K562 (cell line): ENCODE data around the gene ETNK2. TPM values are rescaled to one million over a fixed set of nuclear protein-coding genes. Genes with fewer than 3 reads are reported as not detected.

ENCODE experiments used
- ATAC-seq: fragments of 200-7000 bp; cut with Tn5 transposase; 3 replicates; pipeline ENCODE4 v1.9.1; 2020; ENCODE audit warnings: moderate library complexity
- BruUV-seq: library from RNA; stranded (reverse); fragments of 400-500 nt; replicated peaks from 2 replicates; lab custom pipeline; 2021; lab: Mats Ljungman, UMichigan
- CTCF ChIA-PET: fragments of 300-600 bp; formaldehyde crosslinking; extraction: SDS; loops from one replicate; lab custom pipeline; 2021; ENCODE audit warnings: low intra/inter-chr PET ratio; lab: Yijun Ruan, JAX
- POLR2A ChIA-PET: fragments of 300-600, 350-650 bp; sonication (Branson Sonifier 250); formaldehyde crosslinking; extraction: SDS; loops from one replicate; lab custom pipeline; 2021; ENCODE audit warnings: antibody characterized with exemption, inconsistent platforms; lab: Yijun Ruan, JAX
- DNase-seq, 4 experiments: peaks; one replicate each; pipeline versions ENCODE4 v3.0.0 to v3.0.0-alpha.2; 2011 to 2018; ENCODE audit warnings: low spot score in 3 of 4, mixed read lengths in 3 of 4; ENCODE audit errors: extremely low read depth in 1 of 4
- FAIRE-seq: peaks from 2 replicates; lab custom pipeline; 2011; peaks lifted over from hg19 to GRCh38; lab: Jason Lieb, UNC
- H2AFZ ChIP-seq: 2 replicates; pipeline ENCODE4 v1.6.0; 2011; ENCODE audit warnings: low read depth, low read length, control low read depth, inconsistent platforms
- H3K27ac ChIP-seq: fragments of 200-600 bp; 3 replicates; pipeline ENCODE4 v1.8.0; 2011; ENCODE audit warnings: low read depth, mild to moderate bottlenecking, control low read depth, inconsistent platforms, low read length, moderate library complexity, mixed read lengths; ENCODE audit errors: extremely low read depth
- H3K27me3 ChIP-seq, 2 experiments: fragments of 300-600 bp in 1 of 2; 2 replicates in 1 of 2; 3 replicates in 1 of 2; pipeline versions ENCODE4 v1.6.0 to v1.8.0; 2011; ENCODE audit warnings: inconsistent platforms in 2 of 2, low read length in 2 of 2, mild to moderate bottlenecking in 1 of 2, mixed read lengths in 1 of 2, moderate library complexity in 1 of 2; ENCODE audit not compliant: control insufficient read depth in 2 of 2, insufficient read depth in 2 of 2
- H3K36me3 ChIP-seq: fragments of 300-600 bp; 3 replicates; pipeline ENCODE4 v1.8.0; 2011; ENCODE audit warnings: mild to moderate bottlenecking, low read length, inconsistent platforms; ENCODE audit not compliant: control insufficient read depth, insufficient read depth
- H3K4me1 ChIP-seq, 2 experiments: fragments of 200-600 bp in 1 of 2; replicated peaks in 1 of 2; 2 replicates in 1 of 2; 3 replicates in 1 of 2; pipeline versions ENCODE4 v1.5.1 to v1.8.0; 2011; ENCODE audit warnings: inconsistent platforms in 2 of 2, low read length in 2 of 2, mild to moderate bottlenecking in 1 of 2, mixed read lengths in 1 of 2, moderate library complexity in 1 of 2; ENCODE audit not compliant: control insufficient read depth in 2 of 2, insufficient read depth in 2 of 2
- H3K4me2 ChIP-seq: 2 replicates; pipeline ENCODE4 v1.6.1; 2011; ENCODE audit warnings: low read length, control low read depth, inconsistent platforms, mixed read lengths; ENCODE audit not compliant: insufficient read depth
- H3K4me3 ChIP-seq: fragments of 200-600 bp; sonication (generic), shearing (Covaris generic); 2 replicates; pipeline ENCODE4 v1.5.1; 2016; ENCODE audit warnings: control low read depth, inconsistent platforms
- H3K79me2 ChIP-seq: fragments of 200-600 bp; 3 replicates; pipeline ENCODE4 v1.8.0; 2011; ENCODE audit warnings: low read length, inconsistent platforms; ENCODE audit not compliant: control insufficient read depth, insufficient read depth
- H3K9ac ChIP-seq, 2 experiments: 2 replicates each; pipeline versions ENCODE4 v1.6.0 to v1.6.1; 2011; ENCODE audit warnings: low read depth in 2 of 2, low read length in 2 of 2, control low read depth in 1 of 2, inconsistent platforms in 1 of 2, mild to moderate bottlenecking in 1 of 2, mixed read lengths in 1 of 2; ENCODE audit not compliant: insufficient read depth in 1 of 2
- H3K9me1 ChIP-seq: one replicate; pipeline ENCODE4 v1.6.0; 2011; ENCODE audit warnings: inconsistent platforms, mild to moderate bottlenecking, low read length, moderate library complexity; ENCODE audit not compliant: control insufficient read depth, insufficient read depth
- H3K9me3 ChIP-seq: replicated peaks from 2 replicates; pipeline ENCODE4 v1.5.1; 2011; ENCODE audit warnings: low read depth, low read length, inconsistent platforms; ENCODE audit not compliant: control insufficient read depth, insufficient read depth
- H4K20me1 ChIP-seq: replicated peaks from 2 replicates; pipeline ENCODE4 v1.6.1; 2011; ENCODE audit warnings: low read length, inconsistent platforms, mixed read lengths; ENCODE audit not compliant: control insufficient read depth, insufficient read depth
- BMI1 ChIP-seq: fragments of 150-350 bp; IDR thresholded peaks from 2 replicates; pipeline ENCODE4 v1.6.1; 2014; ENCODE audit warnings: low read length
- E2F3 ChIP-seq: fragments of 250-450 bp; sonication (Bioruptor Pico); IDR thresholded peaks from 2 replicates; pipeline ENCODE4 v1.4.0; 2020; ENCODE audit warnings: mild to moderate bottlenecking
- JUN ChIP-seq, 2 experiments: sonication (generic) in 1 of 2; formaldehyde crosslinking in 1 of 2; IDR thresholded peaks; 2 replicates each; pipeline versions ENCODE4 v1.6.1 to v1.8.0; 2012 to 2022; ENCODE audit warnings: borderline replicate concordance in 2 of 2, mild to moderate bottlenecking in 2 of 2, improper control_type of control experiment in 1 of 2, low read depth in 1 of 2, low read length in 1 of 2, missing genetic modification reagents in 1 of 2
- KAT8 ChIP-seq: fragments of 450-650 bp; IDR thresholded peaks from 2 replicates; pipeline ENCODE4 v1.6.1; 2016; ENCODE audit warnings: low read depth, mild to moderate bottlenecking
- ZNF12 ChIP-seq: sonication (generic); formaldehyde crosslinking; IDR thresholded peaks from 2 replicates; pipeline ENCODE4 v1.4.0; 2020; ENCODE audit warnings: mild to moderate bottlenecking, missing genetic modification reagents
- ZNF165 ChIP-seq: fragments of 250-450 bp; sonication (Bioruptor Pico); IDR thresholded peaks from 2 replicates; pipeline ENCODE4 v1.4.0; 2020; ENCODE audit warnings: borderline replicate concordance
- ZNF282 ChIP-seq: sonication (generic); formaldehyde crosslinking; IDR thresholded peaks from 2 replicates; pipeline ENCODE4 v1.8.1; 2023; ENCODE audit warnings: missing genetic modification reagents
- WGBS: fragments of 100-300 bp; shearing (Covaris generic); methylation state at CpG from one replicate; pipeline ENCODE4 v1.1.6; 2016; ENCODE audit warnings: low coverage, mixed read lengths; ENCODE audit not compliant: insufficient coverage; ENCODE audit errors: missing lambda C conversion rate; 5-methylcytosine and 5-hydroxymethylcytosine counted together
- in situ Hi-C: fragments of 300-500 bp; cut with MboI; formaldehyde crosslinking; loops from 4 replicates; pipeline ENCODE4 v1.15.0; 2018; ENCODE audit warnings: inconsistent platforms, mixed read lengths
- intact Hi-C: fragments of 100-400 bp; cut with micrococcal nuclease; formaldehyde crosslinking; loops from 2 replicates; pipeline ENCODE4 v1.14.2; 2022
- polyA plus RNA-seq, 8 experiments: library from polyadenylated mRNA; depleted of rRNA in 4 of 8; stranded (reverse) in 5 of 8; unstranded in 3 of 8; fragments of >200 nt; fragmentation: Nextera tagmentation in 2 of 8; fragmentation: Illumina TruSeq in 1 of 8; extraction: Ambion mirVana in 2 of 8; extraction: Trizol in 1 of 8; gene quantifications; 2 replicates each; pipeline versions ENCODE4 v1.2.1 to v1.2.3, GENCODE V29; 2011 to 2014; ENCODE audit warnings: inconsistent platforms in 1 of 8, missing spikeins in 1 of 8
- total RNA-seq, 7 experiments: library from RNA; depleted of rRNA in 6 of 7; stranded (reverse); fragments of >200 nt in 6 of 7; fragmentation: Illumina TruSeq in 2 of 7; extraction: Trizol in 2 of 7; gene quantifications; 2 replicates each; pipeline versions ENCODE4 v1.2.1 to v1.2.3, GENCODE V29; 2011 to 2021; ENCODE audit warnings: low replicate concordance in 1 of 7
- TF ChIP-seq, protein P1 (sequence below): fragments of 250-450 bp; sonication (Bioruptor Pico); IDR thresholded peaks from 2 replicates; pipeline ENCODE4 v1.8.0; 2022; ENCODE audit warnings: moderate library complexity, mild to moderate bottlenecking, inconsistent platforms
- TF ChIP-seq, protein P2 (sequence below): fragments of 450-650 bp; IDR thresholded peaks from 2 replicates; pipeline ENCODE4 v1.6.1; 2018; ENCODE audit warnings: mild to moderate bottlenecking, low read depth; ENCODE audit not compliant: partially characterized antibody
- TF ChIP-seq, protein P3 (sequence below): fragments of 450-650 bp; formaldehyde crosslinking; IDR thresholded peaks from 2 replicates; pipeline ENCODE4 v1.4.0; 2020; ENCODE audit warnings: mild to moderate bottlenecking, moderate library complexity
- TF ChIP-seq, protein P4 (sequence below): fragments of 200-400 bp; formaldehyde crosslinking; IDR thresholded peaks from 2 replicates; pipeline ENCODE4 v1.6.1; 2017; ENCODE audit warnings: mild to moderate bottlenecking, low read depth, low read length, moderate library complexity

The ETNK2 gene
- total and polyA plus RNA-seq, 9 of the 15 experiments (the other 6 are each of a cell fraction or from before 2014, with no cell fraction given): 0.03 to 0.38 (median 0.13) TPM; not detected in 4

DNA sequence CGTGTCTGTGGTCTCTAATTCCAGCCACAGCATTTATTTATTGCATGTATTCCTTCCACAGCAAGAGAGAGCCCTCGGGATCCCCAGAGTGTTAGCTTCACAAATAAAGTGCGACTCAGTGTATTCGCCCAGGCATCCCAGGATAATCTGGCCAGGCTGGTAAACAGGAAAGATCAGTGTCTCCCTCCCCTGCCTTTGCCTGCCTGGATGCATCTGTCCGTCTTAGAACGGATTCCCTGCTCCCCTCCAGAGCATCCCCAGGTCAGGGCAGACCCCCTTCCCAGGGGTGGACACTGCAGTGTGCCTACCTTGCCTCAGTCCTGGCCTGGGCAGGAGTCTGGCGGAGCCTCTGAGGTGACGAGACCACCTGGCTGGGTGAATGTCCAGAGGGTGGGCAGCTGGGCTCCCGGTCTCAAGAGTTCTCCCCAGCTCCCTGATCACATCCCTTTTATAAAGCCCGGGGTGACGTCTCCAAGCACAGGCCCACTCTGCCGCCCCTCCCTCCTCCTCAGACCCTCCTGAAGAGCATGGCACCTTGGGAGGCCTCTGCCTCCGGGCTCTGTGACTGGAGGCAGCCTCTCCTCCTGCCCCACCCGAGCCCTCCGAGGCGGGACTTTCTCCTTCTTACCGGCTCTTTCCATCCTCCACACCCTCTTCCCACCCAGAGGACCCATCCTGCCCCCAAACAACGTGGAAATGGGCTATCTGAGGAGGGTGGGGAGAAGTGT is 44.4 kb upstream of the ETNK2 start, which contains the start of gene KISS1 (continued):
- TF ChIP-seq JUN (IDR thresholded peaks at IDR 0.05; ENCODE audit: borderline replicate concordance, low read depth, low read length): no peak
- no peak for TF ChIP-seq JUN (CRISPR knock-in tag; IDR thresholded peaks at IDR 0.05; ENCODE audit: borderline replicate concordance)

DNA sequence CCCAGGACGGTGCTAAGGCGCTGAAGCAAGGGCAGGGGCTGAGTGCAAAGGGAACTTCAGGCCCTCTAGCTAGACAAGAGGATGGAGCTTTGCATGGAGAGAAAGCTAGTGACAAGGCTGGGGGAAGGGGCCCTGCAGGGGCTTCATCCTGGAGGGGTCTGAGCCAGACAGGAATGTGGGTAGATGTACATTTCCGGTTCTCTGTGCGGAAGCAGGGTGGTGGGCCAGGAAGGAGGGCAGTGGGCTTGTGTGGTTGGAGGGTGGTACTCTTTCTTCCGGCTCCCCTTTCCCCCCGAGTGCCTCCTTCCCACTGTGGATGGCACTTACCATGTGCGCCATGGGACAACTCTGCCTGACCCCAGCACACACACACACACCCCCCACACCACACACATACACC is 42.9 kb upstream of the ETNK2 start:
- H3K79me2 ChIP-seq: no peaks in the 10 kb centered on the region
- H3K27ac ChIP-seq: no peak overlapping the region
- DNase-seq (no peak), ATAC-seq (no peak), FAIRE-seq (no peak)
- ChIA-PET CTCF (no interaction called here), POLR2A (interaction anchor here (0.5 to 0.7 kb wide), 3 partner anchors 95 to 889 kb away, joined by 3 read pairs; no protein-coding TSS in a partner anchor)
- H3K4me1 ChIP-seq: peaks cover 0 to 4% of the 10 kb centered on the region in 2 experiments; a peak in 2 of 5 replicates
- in situ Hi-C loops: no loop called here
- H2AFZ ChIP-seq: no peak overlapping the region
- WGBS: 11% methylated on average over 6 of the region's 7 CpGs
- no peaks in the 10 kb centered on the region for H3K9me1 ChIP-seq
- intact Hi-C loops: no loop called here
- no peak overlapping the region for H3K4me3 ChIP-seq
- H3K36me3 ChIP-seq: no peaks in the 10 kb centered on the region
- no peaks in the 10 kb centered on the region; the same call in 1 of the 2 replicates for H3K9me3 ChIP-seq
- no peak overlapping the region for H3K9ac ChIP-seq
- BruUV-seq: no TSS peak
- no peaks in the 10 kb centered on the region for H4K20me1 ChIP-seq
- H3K27me3 ChIP-seq: peaks cover 30 to 71% of the 10 kb centered on the region in 2 experiments
- no peak overlapping the region for H3K4me2 ChIP-seq
- TF ChIP-seq KAT8: no peak
- TF ChIP-seq, protein P1, sequence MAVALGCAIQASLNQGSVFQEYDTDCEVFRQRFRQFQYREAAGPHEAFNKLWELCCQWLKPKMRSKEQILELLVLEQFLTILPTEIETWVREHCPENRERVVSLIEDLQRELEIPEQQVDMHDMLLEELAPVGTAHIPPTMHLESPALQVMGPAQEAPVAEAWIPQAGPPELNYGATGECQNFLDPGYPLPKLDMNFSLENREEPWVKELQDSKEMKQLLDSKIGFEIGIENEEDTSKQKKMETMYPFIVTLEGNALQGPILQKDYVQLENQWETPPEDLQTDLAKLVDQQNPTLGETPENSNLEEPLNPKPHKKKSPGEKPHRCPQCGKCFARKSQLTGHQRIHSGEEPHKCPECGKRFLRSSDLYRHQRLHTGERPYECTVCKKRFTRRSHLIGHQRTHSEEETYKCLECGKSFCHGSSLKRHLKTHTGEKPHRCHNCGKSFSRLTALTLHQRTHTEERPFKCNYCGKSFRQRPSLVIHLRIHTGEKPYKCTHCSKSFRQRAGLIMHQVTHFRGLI (CRISPR knock-in tag): no peak
- TF ChIP-seq, protein P2, sequence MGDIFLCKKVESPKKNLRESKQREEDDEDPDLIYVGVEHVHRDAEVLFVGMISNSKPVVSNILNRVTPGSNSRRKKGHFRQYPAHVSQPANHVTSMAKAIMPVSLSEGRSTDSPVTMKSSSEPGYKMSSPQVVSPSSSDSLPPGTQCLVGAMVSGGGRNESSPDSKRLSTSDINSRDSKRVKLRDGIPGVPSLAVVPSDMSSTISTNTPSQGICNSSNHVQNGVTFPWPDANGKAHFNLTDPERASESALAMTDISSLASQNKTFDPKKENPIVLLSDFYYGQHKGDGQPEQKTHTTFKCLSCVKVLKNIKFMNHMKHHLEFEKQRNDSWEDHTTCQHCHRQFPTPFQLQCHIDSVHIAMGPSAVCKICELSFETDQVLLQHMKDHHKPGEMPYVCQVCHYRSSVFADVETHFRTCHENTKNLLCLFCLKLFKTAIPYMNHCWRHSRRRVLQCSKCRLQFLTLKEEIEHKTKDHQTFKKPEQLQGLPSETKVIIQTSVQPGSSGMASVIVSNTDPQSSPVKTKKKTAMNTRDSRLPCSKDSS: no peak
- no peak for TF ChIP-seq ZNF165 (CRISPR knock-in tag)
- no peak for TF ChIP-seq BMI1
- no peak for TF ChIP-seq E2F3 (CRISPR knock-in tag)
- TF ChIP-seq, protein P3, sequence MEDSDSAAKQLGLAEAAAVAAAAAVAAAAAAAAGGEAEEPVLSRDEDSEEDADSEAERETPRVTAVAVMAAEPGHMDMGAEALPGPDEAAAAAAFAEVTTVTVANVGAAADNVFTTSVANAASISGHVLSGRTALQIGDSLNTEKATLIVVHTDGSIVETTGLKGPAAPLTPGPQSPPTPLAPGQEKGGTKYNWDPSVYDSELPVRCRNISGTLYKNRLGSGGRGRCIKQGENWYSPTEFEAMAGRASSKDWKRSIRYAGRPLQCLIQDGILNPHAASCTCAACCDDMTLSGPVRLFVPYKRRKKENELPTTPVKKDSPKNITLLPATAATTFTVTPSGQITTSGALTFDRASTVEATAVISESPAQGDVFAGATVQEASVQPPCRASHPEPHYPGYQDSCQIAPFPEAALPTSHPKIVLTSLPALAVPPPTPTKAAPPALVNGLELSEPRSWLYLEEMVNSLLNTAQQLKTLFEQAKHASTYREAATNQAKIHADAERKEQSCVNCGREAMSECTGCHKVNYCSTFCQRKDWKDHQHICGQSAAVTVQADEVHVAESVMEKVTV (CRISPR knock-in tag): no peak
- TF ChIP-seq ZNF12 (CRISPR knock-in tag): no peak
- no peak for TF ChIP-seq ZNF282 (CRISPR knock-in tag)
- TF ChIP-seq, protein P4, sequence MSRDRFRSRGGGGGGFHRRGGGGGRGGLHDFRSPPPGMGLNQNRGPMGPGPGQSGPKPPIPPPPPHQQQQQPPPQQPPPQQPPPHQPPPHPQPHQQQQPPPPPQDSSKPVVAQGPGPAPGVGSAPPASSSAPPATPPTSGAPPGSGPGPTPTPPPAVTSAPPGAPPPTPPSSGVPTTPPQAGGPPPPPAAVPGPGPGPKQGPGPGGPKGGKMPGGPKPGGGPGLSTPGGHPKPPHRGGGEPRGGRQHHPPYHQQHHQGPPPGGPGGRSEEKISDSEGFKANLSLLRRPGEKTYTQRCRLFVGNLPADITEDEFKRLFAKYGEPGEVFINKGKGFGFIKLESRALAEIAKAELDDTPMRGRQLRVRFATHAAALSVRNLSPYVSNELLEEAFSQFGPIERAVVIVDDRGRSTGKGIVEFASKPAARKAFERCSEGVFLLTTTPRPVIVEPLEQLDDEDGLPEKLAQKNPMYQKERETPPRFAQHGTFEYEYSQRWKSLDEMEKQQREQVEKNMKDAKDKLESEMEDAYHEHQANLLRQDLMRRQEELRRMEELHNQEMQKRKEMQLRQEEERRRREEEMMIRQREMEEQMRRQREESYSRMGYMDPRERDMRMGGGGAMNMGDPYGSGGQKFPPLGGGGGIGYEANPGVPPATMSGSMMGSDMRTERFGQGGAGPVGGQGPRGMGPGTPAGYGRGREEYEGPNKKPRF: no peak
